ENCODE results near the gene TMED1.
"Not testable (repeated sequence)": the region's sequence is repeated elsewhere in the genome, so short reads cannot be mapped to it uniquely, and the experiment has no call there.

- not testable (repeated sequence) for TF ChIP-seq CTCF (conservative IDR thresholded peaks at IDR 0.05 in 1 of 2, IDR thresholded peaks at IDR 0.05 in 1 of 2; ENCODE audit: low read depth in 1 of 2, low read length in 2 of 2); EZH2 (IDR thresholded peaks at IDR 0.05; ENCODE audit: low read length, missing control alignments)
Measured at GRCh38 chr19:10869872-10870311, 33.9 kb upstream of the TMED1 start.
